SU-DHL-6 (cell line): ENCODE measurements around the gene ATR.
A peak's percentile ranks its signal among the peaks of the same experiment; 100 is the strongest.
"Not testable (repeated sequence)": the region's sequence is repeated elsewhere in the genome, so short reads cannot be mapped to it uniquely, and the experiment has no call there.

Experiments
- H2AFZ ChIP-seq: fragments of 200-600 bp; sonication (generic); 2 replicates; pipeline ENCODE4 v1.6.1; 2014; ENCODE audit warnings: low read depth, mild to moderate bottlenecking, moderate library complexity, mixed read lengths, antibody characterized with exemption, low read length; ENCODE audit not compliant: severe bottlenecking
- H3F3A ChIP-seq: fragments of 200-600 bp; shearing (Covaris generic); 2 replicates; pipeline ENCODE4 v1.6.0; 2016; ENCODE audit warnings: antibody characterized with exemption, mild to moderate bottlenecking; ENCODE audit not compliant: insufficient read depth
- H3K27ac ChIP-seq: fragments of 200-600 bp; sonication (generic); 2 replicates; pipeline ENCODE4 v1.5.1; 2016; ENCODE audit warnings: low read depth, mild to moderate bottlenecking, low read length, moderate library complexity, mixed read lengths
- H3K27me3 ChIP-seq: fragments of 200-600 bp; sonication (generic), shearing (Covaris generic); 2 replicates; pipeline ENCODE4 v1.6.0; 2014; ENCODE audit warnings: mild to moderate bottlenecking, low read length
- H3K36me3 ChIP-seq: fragments of 200-600 bp; sonication (generic); 2 replicates; pipeline ENCODE4 v1.6.1; 2014; ENCODE audit warnings: mild to moderate bottlenecking, low read length, mixed read lengths
- H3K4me2 ChIP-seq: fragments of 300-600, 200-600 bp; shearing (Covaris generic), sonication (generic); 2 replicates; pipeline ENCODE4 v1.6.0; 2014; ENCODE audit warnings: low read length, low read depth, mild to moderate bottlenecking; ENCODE audit not compliant: poor library complexity, severe bottlenecking
- H3K4me3 ChIP-seq: fragments of 200-600 bp; sonication (generic); 2 replicates; pipeline ENCODE4 v1.5.1; 2014; ENCODE audit warnings: antibody characterized with exemption, low read length, mild to moderate bottlenecking, mixed read lengths; ENCODE audit not compliant: insufficient read depth, poor library complexity, severe bottlenecking
- H3K79me2 ChIP-seq: fragments of 200-600 bp; sonication (generic); 2 replicates; pipeline ENCODE4 v1.6.1; 2014; ENCODE audit warnings: mild to moderate bottlenecking, low read length, moderate library complexity; ENCODE audit not compliant: insufficient read depth
- H3K9ac ChIP-seq: fragments of 200-600 bp; sonication (generic); 2 replicates; pipeline ENCODE4 v1.7.0; 2014; ENCODE audit warnings: mild to moderate bottlenecking, low read length
- H3K9me2 ChIP-seq: fragments of 200-600 bp; sonication (generic); replicated peaks from 2 replicates; pipeline ENCODE4 v1.6.1; 2014; ENCODE audit warnings: low read length; ENCODE audit not compliant: insufficient read depth
- H3K9me3 ChIP-seq: fragments of 200-600 bp; sonication (generic); 2 replicates; pipeline ENCODE4 v1.6.1; 2014; ENCODE audit warnings: low read length, mixed read lengths; ENCODE audit not compliant: insufficient read depth
- H4K20me1 ChIP-seq: fragments of 200-600 bp; sonication (generic); 2 replicates; pipeline ENCODE4 v1.6.1; 2014; ENCODE audit warnings: low read depth, mild to moderate bottlenecking, antibody characterized with exemption, low read length, moderate library complexity, mixed read lengths
- EZH2phosphoT487 ChIP-seq: fragments of 200-600 bp; sonication (generic), shearing (Covaris generic); conservative IDR thresholded peaks from 2 replicates; pipeline ENCODE4 v1.6.1; 2018; ENCODE audit warnings: mild to moderate bottlenecking, antibody characterized with exemption, low read length, moderate library complexity, mixed read lengths
- TF ChIP-seq, protein P1 (sequence below): fragments of 200-600 bp; sonication (generic); IDR thresholded peaks from one replicate; pipeline ENCODE4 v1.5.1; 2017; ENCODE audit warnings: antibody characterized with exemption, mild to moderate bottlenecking, low read length, moderate library complexity; ENCODE audit not compliant: insufficient read depth, poor library complexity, severe bottlenecking

Gene ATR

DNA sequence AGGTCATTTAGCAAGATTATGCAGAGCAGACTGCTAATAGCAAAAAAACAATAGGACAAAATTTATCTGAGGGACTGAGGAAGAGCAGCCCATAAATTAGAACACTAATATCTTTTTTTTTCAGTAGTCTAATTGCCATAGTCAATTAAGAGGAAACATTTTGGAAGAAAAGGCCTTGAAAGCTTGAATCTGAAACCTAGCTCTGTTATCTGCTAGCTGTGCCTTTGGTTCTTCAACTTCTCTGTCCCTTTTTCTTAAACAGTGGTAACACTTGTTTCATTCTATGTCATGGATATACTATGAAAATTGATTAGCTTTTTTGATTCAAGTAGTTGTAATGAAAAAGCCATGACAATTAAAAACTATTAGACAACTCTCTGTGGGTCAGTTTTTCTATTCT lies 1.7 kb downstream of the ATR start:
- no peaks in the 10 kb centered on the region for H3F3A ChIP-seq
- H3K27ac ChIP-seq: no peak overlapping the region
- H3K9ac ChIP-seq: peak overlapping the region; percentile 86
- peaks cover 4% of the 10 kb centered on the region; the same call in 1 of the 2 replicates for H4K20me1 ChIP-seq
- peak overlapping the region; percentile 92 for H3K4me2 ChIP-seq
- peaks cover 66% of the 10 kb centered on the region for H3K79me2 ChIP-seq
- H3K4me3 ChIP-seq: peak overlapping the region; percentile 84
- TF ChIP-seq, protein P1, sequence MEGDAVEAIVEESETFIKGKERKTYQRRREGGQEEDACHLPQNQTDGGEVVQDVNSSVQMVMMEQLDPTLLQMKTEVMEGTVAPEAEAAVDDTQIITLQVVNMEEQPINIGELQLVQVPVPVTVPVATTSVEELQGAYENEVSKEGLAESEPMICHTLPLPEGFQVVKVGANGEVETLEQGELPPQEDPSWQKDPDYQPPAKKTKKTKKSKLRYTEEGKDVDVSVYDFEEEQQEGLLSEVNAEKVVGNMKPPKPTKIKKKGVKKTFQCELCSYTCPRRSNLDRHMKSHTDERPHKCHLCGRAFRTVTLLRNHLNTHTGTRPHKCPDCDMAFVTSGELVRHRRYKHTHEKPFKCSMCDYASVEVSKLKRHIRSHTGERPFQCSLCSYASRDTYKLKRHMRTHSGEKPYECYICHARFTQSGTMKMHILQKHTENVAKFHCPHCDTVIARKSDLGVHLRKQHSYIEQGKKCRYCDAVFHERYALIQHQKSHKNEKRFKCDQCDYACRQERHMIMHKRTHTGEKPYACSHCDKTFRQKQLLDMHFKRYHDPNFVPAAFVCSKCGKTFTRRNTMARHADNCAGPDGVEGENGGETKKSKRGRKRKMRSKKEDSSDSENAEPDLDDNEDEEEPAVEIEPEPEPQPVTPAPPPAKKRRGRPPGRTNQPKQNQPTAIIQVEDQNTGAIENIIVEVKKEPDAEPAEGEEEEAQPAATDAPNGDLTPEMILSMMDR: no peak
- no peak for TF ChIP-seq EZH2phosphoT487
- H3K9me2 ChIP-seq: no peaks in the 10 kb centered on the region
- H3K9me3 ChIP-seq: no peaks in the 10 kb centered on the region
- no peaks in the 10 kb centered on the region for H3K36me3 ChIP-seq
- H3K27me3 ChIP-seq: no peaks in the 10 kb centered on the region
- H2AFZ ChIP-seq: no peak overlapping the region

DNA sequence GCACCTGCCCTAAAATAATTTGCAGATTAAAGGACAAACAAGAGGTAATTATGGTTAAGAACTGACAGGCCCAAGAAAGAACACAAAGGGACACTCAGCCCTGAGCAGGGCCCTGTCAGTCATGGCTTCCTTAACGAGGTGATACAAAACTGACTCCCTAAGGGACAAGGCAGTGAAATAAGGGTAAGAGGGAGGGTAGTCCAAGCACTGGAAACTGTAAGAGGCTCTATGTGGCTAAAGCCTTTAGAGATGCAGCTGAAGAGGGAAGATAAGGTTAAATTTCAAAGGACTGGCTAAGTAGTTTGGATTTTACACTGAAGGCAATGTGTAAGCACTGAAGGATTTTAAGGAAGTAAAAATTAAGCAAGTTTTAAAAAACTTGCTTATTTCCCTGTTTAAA lies 3.9 kb downstream of the ATR start:
- Histone ChIP-seq H3K27ac (no peak overlapping the region), H3K9me3 (no peaks in the 10 kb centered on the region), H3K27me3 (no peaks in the 10 kb centered on the region), H3F3A (no peaks in the 10 kb centered on the region), H3K4me2 (no peak overlapping the region), H3K79me2 (peaks cover 86% of the 10 kb centered on the region), H3K4me3 (no peak overlapping the region), H3K9ac (no peak overlapping the region), H4K20me1 (peaks cover 4% of the 10 kb centered on the region; the same call in 1 of the 2 replicates), H3K36me3 (no peaks in the 10 kb centered on the region), H2AFZ (no peak overlapping the region), H3K9me2 (no peaks in the 10 kb centered on the region)
- no peak for TF ChIP-seq EZH2phosphoT487

DNA sequence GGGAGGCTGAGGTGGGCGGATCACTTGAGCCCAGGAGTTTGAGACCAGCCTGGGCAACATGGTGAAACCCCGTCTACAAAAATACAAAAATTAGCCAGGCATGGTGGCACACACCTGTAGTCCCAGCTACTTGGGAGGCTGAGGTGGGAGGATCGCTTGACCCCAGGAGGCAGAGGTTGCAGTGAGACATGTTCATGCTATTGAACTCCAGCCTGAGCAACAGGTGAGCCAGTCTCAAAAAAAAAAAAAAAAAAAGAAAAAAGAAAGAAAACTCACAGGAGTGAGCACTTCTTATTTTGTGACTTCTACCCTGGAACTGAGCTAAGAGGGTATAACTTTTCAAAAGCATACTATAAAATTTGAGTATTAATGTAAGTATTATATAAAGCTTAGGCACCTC lies 4.3 kb downstream of the ATR start:
- not testable (repeated sequence) for H3F3A ChIP-seq, H4K20me1 ChIP-seq, H3K27ac ChIP-seq, H3K9me3 ChIP-seq, H3K9ac ChIP-seq, H3K27me3 ChIP-seq, H3K4me3 ChIP-seq, H2AFZ ChIP-seq, H3K4me2 ChIP-seq, H3K36me3 ChIP-seq, H3K9me2 ChIP-seq
- H3K79me2 ChIP-seq: peaks cover 91% of the 10 kb centered on the region

DNA sequence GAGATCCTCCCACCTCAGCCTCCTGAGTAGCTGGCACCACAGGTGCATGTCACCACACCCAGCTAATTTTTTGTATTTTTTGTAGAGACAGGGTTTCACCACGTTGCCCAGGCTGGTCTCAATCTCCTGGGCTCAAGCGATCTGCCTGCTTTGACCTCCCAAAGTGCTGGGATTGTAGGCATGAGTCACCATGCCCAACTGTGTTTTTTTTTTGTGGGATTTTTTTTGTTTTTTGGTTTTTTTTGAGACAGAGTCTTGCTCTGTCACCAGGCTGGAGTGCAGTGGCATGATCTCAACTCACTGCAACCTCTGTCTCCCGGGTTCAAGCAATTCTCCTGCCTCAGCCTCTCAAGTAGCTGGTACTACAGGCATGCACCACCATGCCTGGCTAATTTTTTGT lies 9.1 kb downstream of the ATR start:
- not testable (repeated sequence) for H3K27me3 ChIP-seq, H4K20me1 ChIP-seq, H3K9me2 ChIP-seq, H3K9me3 ChIP-seq, H3K9ac ChIP-seq, H2AFZ ChIP-seq, H3K4me2 ChIP-seq, H3K4me3 ChIP-seq, H3K27ac ChIP-seq, H3F3A ChIP-seq
- Histone ChIP-seq H3K36me3 (peaks cover 20% of the 10 kb centered on the region), H3K79me2 (peaks cover 74% of the 10 kb centered on the region)

DNA sequence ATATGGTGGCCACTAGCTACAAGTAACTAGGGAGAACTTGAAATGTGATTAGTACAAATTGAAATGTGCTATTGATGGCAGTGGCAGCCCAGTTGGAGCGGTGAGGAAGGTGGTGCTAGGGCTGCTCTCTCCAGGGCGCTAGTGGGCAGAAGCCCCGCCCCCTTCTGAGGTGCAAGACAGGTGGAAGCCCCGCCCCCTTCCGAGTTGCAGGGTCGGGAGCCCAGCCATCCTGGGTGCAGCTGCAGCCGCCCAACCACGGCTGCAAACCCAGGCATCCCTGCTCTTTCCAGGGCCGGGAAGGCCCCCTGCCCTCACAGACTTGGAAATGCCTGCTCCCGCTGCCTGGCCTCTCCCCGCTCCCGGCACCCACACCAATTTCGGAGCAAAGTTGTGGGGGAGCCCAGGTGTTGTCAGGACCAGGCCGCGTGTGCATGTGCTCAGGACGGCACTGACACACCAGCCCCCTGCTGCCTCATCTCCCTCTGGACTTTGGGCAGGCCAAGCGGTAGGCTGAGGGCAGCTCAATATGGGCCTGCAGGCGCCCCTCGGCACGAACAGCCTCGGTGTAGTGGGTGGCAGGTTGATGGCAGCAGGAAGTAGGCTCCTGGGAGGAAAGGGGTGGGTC lies 10.0 kb downstream of the ATR start:
- Histone ChIP-seq H3K36me3 (peaks cover 20% of the 10 kb centered on the region), H3K9me2 (no peaks in the 10 kb centered on the region), H3K9ac (no peak overlapping the region), H3F3A (peaks cover 4% of the 10 kb centered on the region; the same call in 1 of the 2 replicates), H3K9me3 (no peaks in the 10 kb centered on the region), H3K79me2 (peaks cover 65% of the 10 kb centered on the region), H3K4me2 (no peak overlapping the region), H3K27ac (no peak overlapping the region), H4K20me1 (0 out of 2 replicates have a peak, but pooled peaks cover 1% of the 10 kb centered on the region), H3K27me3 (no peaks in the 10 kb centered on the region), H2AFZ (no peak overlapping the region), H3K4me3 (no peak overlapping the region)
- TF ChIP-seq EZH2phosphoT487: no peak
- TF ChIP-seq, protein P1: no peak
